ENCODE data around the gene CIAPIN1. TPM values are rescaled to one million over a fixed set of nuclear protein-coding genes. Genes with fewer than 3 reads are reported as not detected.
"Not testable (repeated sequence)": the region's sequence is repeated elsewhere in the genome, so short reads cannot be mapped to it uniquely, and the experiment has no call there.

CIAPIN1 gene
- total RNA-seq, 2 experiments from 2014 or later, result 45.8 to 61.8 TPM

DNA sequence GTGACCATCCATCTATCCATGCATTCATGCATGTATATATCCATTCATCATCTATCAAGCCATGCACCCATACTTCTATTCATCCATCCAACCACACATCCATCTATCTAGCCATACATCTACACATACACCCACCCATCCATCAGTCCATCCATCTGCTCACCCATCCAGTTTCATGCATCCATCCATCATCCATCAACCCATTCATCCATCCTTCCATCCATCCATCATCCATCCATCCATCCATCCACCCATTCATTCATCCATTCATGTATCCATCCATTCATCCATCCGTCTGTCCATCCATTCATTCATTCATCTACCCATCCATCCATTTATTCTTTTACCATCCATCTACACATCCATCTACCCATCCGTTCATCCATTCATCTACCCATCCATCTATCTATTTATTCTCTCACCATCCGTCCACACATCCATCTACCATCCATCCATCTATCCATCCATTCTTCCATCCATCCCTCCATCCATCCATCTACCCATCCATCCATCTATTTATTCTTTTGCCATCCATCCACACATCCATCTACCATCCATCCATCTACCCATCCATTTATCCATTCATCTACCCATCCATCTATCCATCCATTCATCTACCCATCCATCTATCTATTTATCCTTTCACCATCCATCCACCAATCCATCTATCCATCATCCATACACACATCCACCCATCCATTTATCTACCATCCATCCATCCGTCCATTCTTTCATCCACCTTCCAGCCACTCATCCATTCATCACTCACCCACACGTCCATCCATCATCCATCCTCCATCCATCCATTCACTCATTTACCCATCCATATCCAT, 39.4 kb downstream of the CIAPIN1 start:
- no peak overlapping the region for H3K4me3 Mint-ChIP-seq
- H3K27ac Mint-ChIP-seq, result no peak overlapping the region
- no peaks in the 10 kb centered on the region for H3K27me3 Mint-ChIP-seq
- DNase-seq, result no peak
- no peaks in the 10 kb centered on the region for H3K4me1 Mint-ChIP-seq
- ChIA-PET POLR2A (no interaction called here), CTCF (interaction anchor here (0.6 to 1.1 kb wide), 2 partner anchors 38 kb away, joined by 3 to 4 read pairs; no protein-coding TSS in a partner anchor)
- H3K36me3 Mint-ChIP-seq (ENCODE audit: low read depth), result no peaks in the 10 kb centered on the region
- H3K9me3 Mint-ChIP-seq, result no peaks in the 10 kb centered on the region

DNA sequence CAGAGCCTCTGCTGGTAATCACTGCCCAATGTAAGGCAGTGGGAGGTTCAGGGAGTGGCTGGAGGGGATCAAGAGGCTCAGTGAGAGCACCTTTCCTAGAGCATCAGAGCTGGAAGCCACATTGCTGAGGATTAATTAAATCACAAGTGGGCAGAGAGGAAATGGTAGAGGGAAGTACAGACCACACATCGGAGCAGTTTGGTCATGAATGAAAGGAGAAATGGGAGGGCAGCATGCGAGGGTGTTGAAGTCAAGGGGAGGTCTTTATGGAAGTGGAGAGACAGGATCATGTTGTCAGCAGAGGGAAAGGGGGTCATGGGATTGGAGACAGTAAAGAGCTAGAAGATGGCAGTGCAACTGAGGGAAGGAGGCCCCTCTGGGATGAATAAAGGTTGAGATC, 40.3 kb downstream of the CIAPIN1 start:
- no peaks in the 10 kb centered on the region for H3K9me3 Mint-ChIP-seq
- H3K27me3 Mint-ChIP-seq, result no peaks in the 10 kb centered on the region
- CTCF ChIA-PET, result interaction anchor here (0.9 to 2.4 kb wide), 3 partner anchors 10 to 106 kb away, joined by 3 to 7 read pairs (median 3); no protein-coding TSS in a partner anchor
- no peaks in the 10 kb centered on the region for H3K36me3 Mint-ChIP-seq (ENCODE audit: low read depth)
- no peak overlapping the region for H3K4me3 Mint-ChIP-seq
- POLR2A ChIA-PET, result no interaction called here
- no peak for DNase-seq
- no peaks in the 10 kb centered on the region for H3K4me1 Mint-ChIP-seq
- H3K27ac Mint-ChIP-seq, result no peak overlapping the region

DNA sequence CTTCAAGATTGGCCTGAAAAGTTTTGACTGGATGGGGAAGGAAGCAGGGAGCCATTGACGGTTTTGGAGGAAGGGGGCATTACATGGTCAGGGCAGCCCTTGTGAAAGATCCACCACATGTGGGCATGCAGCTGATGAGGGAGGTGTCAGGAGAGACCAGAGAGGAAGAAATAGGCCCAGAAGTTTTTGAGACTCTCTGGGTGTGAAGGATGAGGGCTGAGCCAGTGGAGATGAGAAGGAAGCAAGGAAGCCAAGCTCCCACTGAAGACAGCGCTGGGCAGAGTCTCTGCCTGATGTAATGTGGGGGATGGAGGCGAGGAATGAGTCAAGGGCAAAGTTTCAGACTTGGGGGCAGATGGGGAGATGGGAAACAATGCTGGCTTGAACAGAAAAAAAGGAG, 42.1 kb downstream of the CIAPIN1 start:
- no peak overlapping the region for H3K4me3 Mint-ChIP-seq
- ChIA-PET POLR2A (no interaction called here), CTCF (interaction anchor here (0.7 to 2.4 kb wide), 4 partner anchors 12 to 105 kb away, joined by 3 to 7 read pairs (median 4); no protein-coding TSS in a partner anchor)
- no peaks in the 10 kb centered on the region for H3K4me1 Mint-ChIP-seq
- DNase-seq, result no peak
- H3K36me3 Mint-ChIP-seq (ENCODE audit: low read depth), result no peaks in the 10 kb centered on the region
- H3K27me3 Mint-ChIP-seq, result no peaks in the 10 kb centered on the region
- no peaks in the 10 kb centered on the region for H3K9me3 Mint-ChIP-seq
- no peak overlapping the region for H3K27ac Mint-ChIP-seq

DNA sequence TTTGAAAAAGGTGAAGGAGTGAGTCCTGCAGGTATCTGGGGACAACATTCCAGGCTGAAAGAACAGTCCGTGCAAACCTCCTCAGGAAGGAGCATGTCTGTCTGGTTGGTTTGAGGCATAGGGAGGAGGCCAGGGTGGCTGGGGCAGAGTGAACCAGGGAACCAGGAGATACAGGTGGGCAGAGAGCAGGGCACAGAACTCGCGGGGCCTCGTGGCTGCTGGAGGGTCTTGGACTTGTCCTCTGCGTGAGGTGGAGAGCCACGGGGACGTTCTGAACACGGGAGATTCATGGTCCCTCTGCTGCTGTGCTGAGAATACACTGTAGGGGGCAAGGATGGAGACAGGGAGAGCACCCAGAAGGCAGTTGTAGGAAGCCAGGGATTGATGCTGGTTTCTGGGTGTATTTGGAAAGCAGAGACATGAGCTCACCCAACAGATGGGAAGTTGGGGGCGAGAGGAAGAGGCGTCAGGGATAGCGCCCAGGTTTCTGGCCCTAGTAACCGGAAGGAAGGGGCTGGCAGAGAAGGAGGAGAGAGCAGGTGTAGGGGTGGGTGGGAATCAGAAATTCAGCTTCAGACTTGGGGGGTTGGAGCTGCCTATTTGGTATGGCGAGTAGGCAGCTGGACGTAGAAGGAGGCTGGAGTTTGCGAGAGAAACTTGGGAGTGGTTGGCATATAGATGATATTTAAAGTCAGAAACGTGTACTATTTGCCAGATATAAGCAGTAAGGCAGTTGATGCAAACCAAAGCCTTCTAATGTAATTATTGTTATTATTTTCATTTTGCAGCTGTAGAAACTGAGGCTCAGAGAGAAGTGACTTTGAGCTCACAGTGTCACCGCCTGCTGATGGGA, 43.0 kb downstream of the CIAPIN1 start, which contains the start of gene CCL17:
Gene CCL17 (plus strand): TSS at position 803 of the 853 bp plus-strand sequence. CDS start 9,166 bp downstream, outside the sequence.
- Mint-ChIP-seq H3K4me3 (no peak within 1 kb of the TSS), H3K27me3 (no peaks in the 10 kb centered on the region), H3K36me3 (ENCODE audit: low read depth) (no peaks in the 10 kb centered on the region), H3K9me3 (no peaks in the 10 kb centered on the region), H3K27ac (no peak within 1 kb of the TSS), H3K4me1 (no peaks in the 10 kb centered on the region)
- CTCF ChIA-PET, result interaction anchor here (0.7 to 2.4 kb wide), 3 partner anchors 13 to 104 kb away, joined by 3 to 7 read pairs (median 4); no protein-coding TSS in a partner anchor
- POLR2A ChIA-PET, result no interaction called here
- DNase-seq, result no peak

DNA sequence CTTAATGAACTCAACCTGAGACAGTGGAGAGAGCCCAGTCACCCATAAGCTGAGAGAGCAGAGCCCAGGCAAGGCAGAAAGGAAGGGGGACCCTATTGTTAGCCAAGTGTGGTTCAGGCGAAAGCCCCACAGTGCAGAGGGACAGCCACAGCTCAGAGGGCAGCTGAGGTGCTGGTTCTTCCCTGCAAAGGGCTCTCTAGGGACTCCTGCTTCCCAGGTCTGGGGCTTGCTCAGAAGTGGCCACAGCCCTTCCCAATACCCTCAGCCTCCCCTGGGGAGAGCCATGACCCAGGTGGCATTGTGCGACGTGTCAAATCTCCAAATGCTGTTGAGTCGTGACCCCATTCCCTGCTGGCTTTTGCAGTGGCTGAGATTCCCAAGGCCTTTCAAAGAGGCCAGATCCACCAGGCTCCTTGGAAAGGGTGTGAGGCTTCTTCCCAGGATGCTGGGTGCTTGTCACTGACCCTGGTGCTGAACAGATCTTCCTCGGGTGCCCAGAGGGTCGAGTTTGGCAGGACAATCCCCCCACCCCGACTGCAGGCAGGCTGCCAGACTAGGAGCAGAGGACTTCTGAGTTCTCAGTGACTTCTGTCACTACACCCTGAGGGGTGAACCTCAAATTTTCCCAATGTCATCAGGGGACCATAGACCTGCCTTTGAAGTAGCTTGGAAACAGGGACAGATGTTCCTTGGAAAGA, 45.1 kb downstream of the CIAPIN1 start:
- H3K27me3 Mint-ChIP-seq, result no peaks in the 10 kb centered on the region
- H3K9me3 Mint-ChIP-seq, result no peaks in the 10 kb centered on the region
- CTCF ChIA-PET, result interaction anchor here (1.2 to 1.9 kb wide), 2 partner anchors 13 to 16 kb away, joined by 3 to 11 read pairs; no protein-coding TSS in a partner anchor
- POLR2A ChIA-PET, result no interaction called here
- no peak for DNase-seq
- no peak overlapping the region for H3K27ac Mint-ChIP-seq
- H3K4me3 Mint-ChIP-seq, result no peak overlapping the region
- H3K4me1 Mint-ChIP-seq, result no peaks in the 10 kb centered on the region
- no peaks in the 10 kb centered on the region for H3K36me3 Mint-ChIP-seq (ENCODE audit: low read depth)

DNA sequence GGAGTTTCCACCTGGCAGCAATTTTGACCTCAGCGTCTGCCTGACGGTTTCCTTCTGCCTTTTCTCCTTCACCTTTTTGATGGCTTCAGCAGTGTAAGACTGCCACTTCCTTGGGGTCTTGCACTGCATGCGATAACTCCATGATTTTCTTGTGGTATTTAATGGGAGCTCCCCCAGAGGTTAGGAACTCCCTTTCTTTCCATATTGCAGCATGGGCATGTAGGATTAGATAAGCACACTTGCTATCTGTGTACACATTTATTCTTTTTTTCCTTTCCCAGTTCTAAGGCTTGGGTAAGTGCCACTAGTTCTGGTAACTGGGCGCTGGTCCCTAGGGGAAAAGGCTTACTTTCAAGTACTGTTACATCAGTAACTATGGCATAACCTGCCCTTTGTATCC, 49.7 kb downstream of the CIAPIN1 start:
- H3K9me3 Mint-ChIP-seq; H3K36me3 Mint-ChIP-seq (ENCODE audit: low read depth); H3K4me1 Mint-ChIP-seq; H3K27me3 Mint-ChIP-seq; H3K4me3 Mint-ChIP-seq; POLR2A ChIA-PET; H3K27ac Mint-ChIP-seq; DNase-seq; CTCF ChIA-PET: not testable (repeated sequence)

DNA sequence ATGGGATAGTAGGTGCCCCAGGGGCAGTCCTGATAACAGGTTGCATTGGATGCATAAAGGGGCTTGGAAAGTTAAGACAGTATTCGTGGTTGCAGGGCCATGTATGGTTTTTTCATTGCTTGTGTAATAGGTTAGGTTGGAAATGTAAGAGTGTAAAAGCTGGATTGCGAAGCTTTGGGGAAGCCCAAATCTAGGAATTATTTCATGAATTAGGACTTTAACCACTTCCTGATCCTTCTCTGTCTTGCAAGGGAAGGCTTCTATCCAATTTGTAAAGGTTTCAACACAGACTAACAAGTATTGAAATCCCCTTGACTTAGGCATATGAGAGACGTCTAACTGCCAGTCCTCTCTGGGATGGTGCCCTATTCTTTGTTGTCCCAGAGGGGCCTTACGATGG, 50.4 kb downstream of the CIAPIN1 start:
- H3K27ac Mint-ChIP-seq, result no peak overlapping the region
- ChIA-PET POLR2A (no interaction called here), CTCF (no interaction called here)
- no peaks in the 10 kb centered on the region for H3K36me3 Mint-ChIP-seq (ENCODE audit: low read depth)
- H3K9me3 Mint-ChIP-seq, result no peaks in the 10 kb centered on the region
- H3K27me3 Mint-ChIP-seq, result peaks cover 2% of the 10 kb centered on the region
- H3K4me1 Mint-ChIP-seq, result no peaks in the 10 kb centered on the region
- no peak overlapping the region for H3K4me3 Mint-ChIP-seq
- DNase-seq, result no peak

DNA sequence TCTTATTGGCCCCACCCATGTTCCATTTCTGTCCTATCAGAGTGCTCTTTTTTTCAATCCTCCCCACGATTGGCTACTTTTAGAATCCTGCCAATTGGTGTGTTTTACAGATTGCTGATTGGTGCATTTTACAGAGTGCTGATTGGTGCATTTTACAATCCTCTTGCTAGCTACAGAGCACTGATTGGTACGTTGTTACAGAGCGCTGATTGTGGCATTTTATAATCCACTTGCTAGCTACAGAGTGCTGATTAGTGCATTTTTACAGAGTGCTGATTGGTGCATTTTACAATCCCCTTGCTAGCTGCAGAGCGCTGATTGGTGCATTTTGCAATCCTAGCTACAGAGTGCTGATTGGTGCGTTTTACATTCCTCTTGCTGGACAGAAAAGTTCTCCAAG, 52.2 kb downstream of the CIAPIN1 start:
- ChIA-PET POLR2A (no interaction called here), CTCF (interaction anchor here (1.5 kb wide), 2 partner anchors 15 to 23 kb away, joined by 3 to 4 read pairs; no protein-coding TSS in a partner anchor)
- no peak overlapping the region for H3K4me3 Mint-ChIP-seq
- no peaks in the 10 kb centered on the region for H3K9me3 Mint-ChIP-seq
- no peaks in the 10 kb centered on the region for H3K4me1 Mint-ChIP-seq
- H3K27me3 Mint-ChIP-seq, result peaks cover 5% of the 10 kb centered on the region
- H3K27ac Mint-ChIP-seq, result no peak overlapping the region
- no peak for DNase-seq
- H3K36me3 Mint-ChIP-seq (ENCODE audit: low read depth), result no peaks in the 10 kb centered on the region

DNA sequence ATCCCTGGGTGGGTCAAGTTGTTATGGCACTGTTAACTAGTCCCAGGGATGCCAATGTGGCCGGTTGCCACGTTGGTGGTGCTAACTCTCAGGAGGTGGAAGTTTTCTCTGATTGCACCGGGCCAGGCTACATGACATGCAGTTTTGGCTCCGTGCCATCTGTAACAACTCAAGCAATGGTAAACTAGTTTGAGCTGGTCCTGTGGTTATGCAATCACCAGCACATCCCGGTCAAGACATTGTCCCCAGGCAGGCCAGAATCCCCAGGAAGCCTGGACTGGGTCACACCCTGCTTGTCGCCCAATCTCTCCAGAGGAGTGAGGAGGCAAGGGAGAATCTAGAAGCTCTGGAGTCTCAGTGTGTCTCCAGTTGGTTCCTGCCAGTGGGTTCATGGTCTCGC, 52.7 kb downstream of the CIAPIN1 start:
- ChIA-PET CTCF (interaction anchor here (1.5 kb wide), 2 partner anchors 16 to 23 kb away, joined by 3 to 4 read pairs; no protein-coding TSS in a partner anchor), POLR2A (no interaction called here)
- Mint-ChIP-seq H3K4me3 (no peak overlapping the region), H3K36me3 (ENCODE audit: low read depth) (no peaks in the 10 kb centered on the region), H3K27me3 (peaks cover 5% of the 10 kb centered on the region), H3K27ac (no peak overlapping the region), H3K9me3 (no peaks in the 10 kb centered on the region), H3K4me1 (no peaks in the 10 kb centered on the region)
- DNase-seq, result no peak

DNA sequence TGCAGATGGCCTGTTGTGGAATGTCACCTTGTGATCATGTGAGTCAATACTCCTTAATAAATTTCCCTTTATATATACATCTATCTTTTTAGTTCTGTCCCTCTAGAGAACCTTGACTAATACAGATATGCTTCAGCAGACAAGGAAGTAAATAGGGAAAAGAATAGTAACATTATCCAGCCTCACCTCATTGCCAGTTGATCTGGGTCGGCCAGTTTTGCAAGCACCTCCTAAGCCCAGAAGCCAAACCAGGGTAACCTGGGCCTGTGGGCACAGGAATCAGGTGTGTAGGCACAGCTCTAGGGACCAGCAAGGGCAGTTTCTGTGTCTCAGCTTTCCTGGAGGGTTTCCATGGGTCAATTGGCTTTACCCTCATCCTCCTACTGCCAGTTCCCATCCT, 54.5 kb downstream of the CIAPIN1 start:
- CTCF ChIA-PET, result interaction anchor here (1.2 kb wide), 1 partner anchor 10 kb away, joined by 3 read pairs; no protein-coding TSS in a partner anchor
- Mint-ChIP-seq H3K27ac (no peak overlapping the region), H3K4me3 (no peak overlapping the region), H3K27me3 (peaks cover 8% of the 10 kb centered on the region), H3K4me1 (no peaks in the 10 kb centered on the region), H3K36me3 (ENCODE audit: low read depth) (no peaks in the 10 kb centered on the region), H3K9me3 (no peaks in the 10 kb centered on the region)
- no peak for DNase-seq
- POLR2A ChIA-PET, result no interaction called here

DNA sequence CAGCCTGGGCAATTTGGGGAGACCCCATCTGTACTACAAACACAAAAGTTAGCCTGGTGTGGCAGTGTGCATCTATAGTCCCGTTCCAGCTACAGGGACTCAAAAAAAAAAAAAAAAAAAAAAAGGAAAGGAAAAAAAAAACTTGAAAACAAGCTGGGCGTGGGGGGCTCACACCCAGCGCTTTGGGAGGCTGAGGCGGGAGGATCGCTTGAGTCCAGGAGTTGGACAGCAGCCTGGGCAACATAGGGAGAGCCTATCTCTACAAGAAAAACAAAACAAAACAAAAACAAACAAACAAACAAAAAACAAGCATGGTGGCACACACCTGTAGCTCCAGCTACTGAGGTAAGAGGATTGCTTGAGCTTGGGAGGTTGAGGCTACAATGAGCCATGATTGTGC, 55.5 kb downstream of the CIAPIN1 start:
- Mint-ChIP-seq H3K4me3 (no peak overlapping the region), H3K27me3 (peaks cover 8% of the 10 kb centered on the region), H3K4me1 (no peaks in the 10 kb centered on the region), H3K27ac (no peak overlapping the region), H3K9me3 (no peaks in the 10 kb centered on the region), H3K36me3 (ENCODE audit: low read depth) (no peaks in the 10 kb centered on the region)
- ChIA-PET POLR2A (no interaction called here), CTCF (interaction anchor here (0.6 kb wide), 2 partner anchors 40 to 73 kb away, joined by 3 to 4 read pairs; no protein-coding TSS in a partner anchor)
- DNase-seq, result no peak

DNA sequence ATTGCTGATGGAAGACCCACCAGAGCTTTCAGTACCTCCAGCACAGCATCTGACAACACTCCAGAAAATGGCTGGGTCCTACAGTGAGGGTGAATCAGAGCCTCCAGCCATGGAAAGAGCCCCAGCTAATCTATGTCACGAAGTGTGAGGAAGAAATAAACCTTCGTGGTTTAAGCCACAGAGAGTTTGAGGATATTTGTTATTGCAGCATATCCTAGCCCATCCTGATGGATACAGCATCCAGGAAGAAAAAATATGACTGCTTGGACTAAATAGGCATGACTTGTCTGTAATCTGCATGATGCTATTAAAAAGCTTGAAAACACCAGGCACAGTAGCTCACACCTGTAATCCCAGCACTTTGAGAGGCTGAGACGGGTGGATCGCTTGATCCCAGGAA, 55.9 kb downstream of the CIAPIN1 start:
- CTCF ChIA-PET, result interaction anchor here (0.6 kb wide), 1 partner anchor 73 kb away, joined by 3 read pairs; no protein-coding TSS in a partner anchor
- no peak for DNase-seq
- H3K4me1 Mint-ChIP-seq, result no peaks in the 10 kb centered on the region
- H3K36me3 Mint-ChIP-seq (ENCODE audit: low read depth), result no peaks in the 10 kb centered on the region
- H3K27me3 Mint-ChIP-seq, result peaks cover 8% of the 10 kb centered on the region
- H3K9me3 Mint-ChIP-seq, result no peaks in the 10 kb centered on the region
- no peak overlapping the region for H3K27ac Mint-ChIP-seq
- POLR2A ChIA-PET, result no interaction called here
- no peak overlapping the region for H3K4me3 Mint-ChIP-seq
